GM21786 (cell line): ENCODE results near the gene CSAG2.

ENCODE experiments used
- ATAC-seq: cut with Tn5 transposase; IDR thresholded peaks from one replicate; pipeline ENCODE4 v1.9.1; 2021; ENCODE audit not compliant: unreplicated experiment

CSAG2 gene

GRCh38 chrX:152674135-152674534 lies 34.9 kb downstream of the CSAG2 start:
- no peak for ATAC-seq

GRCh38 chrX:152663086-152663485 lies 46.0 kb downstream of the CSAG2 start:
- ATAC-seq = no peak

- no peak for ATAC-seq
Measured at GRCh38 chrX:152658302-152658701, 50.8 kb downstream of the CSAG2 start.
